Right atrium auricular region (tissue), 2 donors: Measurements from ENCODE around the gene RPP38. TPM values are rescaled to one million over a fixed set of nuclear protein-coding genes. Genes with fewer than 3 reads are reported as not detected.

ENCODE experiments used
- DNase-seq: peaks from one replicate; pipeline ENCODE4 v3.0.0-alpha.2; 2019; ENCODE audit warnings: low spot score
- H3K27ac ChIP-seq, 2 donors: fragments of 200-600 bp; sonication (generic); 1 replicate in 1 of 2; 2 replicates in 1 of 2; pipeline ENCODE4 v1.5.1; 2016 to 2019
- H3K27me3 ChIP-seq, 2 donors: fragments of 200-600 bp; sonication (generic); one replicate each; pipeline versions ENCODE4 v1.5.1 to v1.6.0; 2017 to 2019
- H3K36me3 ChIP-seq: fragments of 200-600 bp; sonication (generic); one replicate; pipeline ENCODE4 v1.5.1; 2016
- H3K4me1 ChIP-seq, 2 donors: fragments of 200-600 bp; sonication (generic); one replicate each; pipeline versions ENCODE4 v1.5.1 to v1.6.0; 2017 to 2019
- H3K4me3 ChIP-seq, 2 donors: fragments of 200-600 bp; sonication (generic); 1 replicate in 1 of 2; 2 replicates in 1 of 2; pipeline ENCODE4 v1.5.1; 2017 to 2019; ENCODE audit warnings: mild to moderate bottlenecking in 1 of 2, moderate library complexity in 1 of 2
- H3K9me3 ChIP-seq, 2 donors: fragments of 200-600 bp; sonication (generic); one replicate each; pipeline ENCODE4 v1.5.1; 2019
- total RNA-seq, 2 donors: library from RNA; depleted of rRNA; stranded (reverse); fragments of >200 nt; gene quantifications; one replicate each; pipeline ENCODE4 v1.1.0, GENCODE V29; 2016
- TF ChIP-seq, protein P1 (sequence below), 2 donors: fragments of 200-600 bp; sonication (generic); IDR thresholded peaks; one replicate each; pipeline ENCODE4 v1.5.1; 2019; ENCODE audit warnings: antibody characterized with exemption in 2 of 2

RPP38 gene, protein sequence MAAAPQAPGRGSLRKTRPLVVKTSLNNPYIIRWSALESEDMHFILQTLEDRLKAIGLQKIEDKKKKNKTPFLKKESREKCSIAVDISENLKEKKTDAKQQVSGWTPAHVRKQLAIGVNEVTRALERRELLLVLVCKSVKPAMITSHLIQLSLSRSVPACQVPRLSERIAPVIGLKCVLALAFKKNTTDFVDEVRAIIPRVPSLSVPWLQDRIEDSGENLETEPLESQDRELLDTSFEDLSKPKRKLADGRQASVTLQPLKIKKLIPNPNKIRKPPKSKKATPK
- 10 to 100 TPM; 11.5 to 12.3 TPM for total RNA-seq

- DNase-seq = peak; percentile 97
- no peaks in the 10 kb centered on the region for H3K36me3 ChIP-seq
- TF ChIP-seq, protein P1, sequence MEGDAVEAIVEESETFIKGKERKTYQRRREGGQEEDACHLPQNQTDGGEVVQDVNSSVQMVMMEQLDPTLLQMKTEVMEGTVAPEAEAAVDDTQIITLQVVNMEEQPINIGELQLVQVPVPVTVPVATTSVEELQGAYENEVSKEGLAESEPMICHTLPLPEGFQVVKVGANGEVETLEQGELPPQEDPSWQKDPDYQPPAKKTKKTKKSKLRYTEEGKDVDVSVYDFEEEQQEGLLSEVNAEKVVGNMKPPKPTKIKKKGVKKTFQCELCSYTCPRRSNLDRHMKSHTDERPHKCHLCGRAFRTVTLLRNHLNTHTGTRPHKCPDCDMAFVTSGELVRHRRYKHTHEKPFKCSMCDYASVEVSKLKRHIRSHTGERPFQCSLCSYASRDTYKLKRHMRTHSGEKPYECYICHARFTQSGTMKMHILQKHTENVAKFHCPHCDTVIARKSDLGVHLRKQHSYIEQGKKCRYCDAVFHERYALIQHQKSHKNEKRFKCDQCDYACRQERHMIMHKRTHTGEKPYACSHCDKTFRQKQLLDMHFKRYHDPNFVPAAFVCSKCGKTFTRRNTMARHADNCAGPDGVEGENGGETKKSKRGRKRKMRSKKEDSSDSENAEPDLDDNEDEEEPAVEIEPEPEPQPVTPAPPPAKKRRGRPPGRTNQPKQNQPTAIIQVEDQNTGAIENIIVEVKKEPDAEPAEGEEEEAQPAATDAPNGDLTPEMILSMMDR (IDR thresholded peaks at IDR 0.05) = no peak
Observed at GRCh38 chr10:15097011-15097812, at the start of gene RPP38. Gene RPP38, plus strand, starts transcription at chr10:15097355. Its CDS starts 5,960 bp downstream, at chr10:15103315.

GRCh38 chr10:15049533-15049932 lies 47.6 kb upstream of the RPP38 start:
- no peaks in the 10 kb centered on the region for H3K9me3 ChIP-seq
- H3K27ac ChIP-seq = no peak overlapping the region
- TF ChIP-seq, protein P1 (IDR thresholded peaks at IDR 0.05) = no peak
- no peak overlapping the region for H3K4me3 ChIP-seq
- H3K4me1 ChIP-seq = no peaks in the 10 kb centered on the region
- H3K36me3 ChIP-seq = no peaks in the 10 kb centered on the region
- no peaks in the 10 kb centered on the region for H3K27me3 ChIP-seq
- DNase-seq = no peak

More at GRCh38 chr10:15097011-15097812, at the start of gene RPP38:
- peak within 1 kb of the TSS; percentile 86 to 93 for H3K4me3 ChIP-seq
- no peaks in the 10 kb centered on the region for H3K9me3 ChIP-seq
- no peaks in the 10 kb centered on the region for H3K27me3 ChIP-seq
- H3K27ac ChIP-seq = peak within 1 kb of the TSS; percentile 96
- peaks cover 0 to 25% of the 10 kb centered on the region in 2 donors for H3K4me1 ChIP-seq

DNA sequence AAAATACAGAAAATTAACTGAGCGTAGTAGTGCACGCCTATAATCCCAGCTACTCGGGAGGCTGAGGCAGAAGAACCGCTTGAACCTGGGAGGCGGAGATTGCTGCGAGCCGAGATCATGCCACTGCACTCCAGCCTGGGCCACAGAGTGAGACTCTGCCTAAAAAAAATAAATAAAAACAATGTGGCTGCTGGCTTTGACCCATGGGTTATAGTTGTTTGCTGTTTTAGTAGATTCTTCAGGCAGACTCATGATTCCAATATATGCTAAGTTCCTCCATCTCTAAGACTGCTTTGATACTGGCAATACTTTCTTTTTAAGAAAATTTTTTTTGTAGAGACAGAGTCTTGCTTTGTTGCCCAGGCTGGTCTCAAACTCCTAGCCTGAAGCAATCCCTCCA lies 45.0 kb upstream of the RPP38 start:
- Histone ChIP-seq H3K27ac (no peak overlapping the region), H3K4me1 (no peaks in the 10 kb centered on the region), H3K27me3 (no peaks in the 10 kb centered on the region), H3K4me3 (no peak overlapping the region), H3K36me3 (no peaks in the 10 kb centered on the region), H3K9me3 (no peaks in the 10 kb centered on the region)
- no peak for DNase-seq
- TF ChIP-seq, protein P1 (IDR thresholded peaks at IDR 0.05) = no peak

GRCh38 chr10:15053061-15053460 lies 44.1 kb upstream of the RPP38 start:
- no peaks in the 10 kb centered on the region for H3K4me1 ChIP-seq
- no peaks in the 10 kb centered on the region for H3K36me3 ChIP-seq
- no peaks in the 10 kb centered on the region for H3K27me3 ChIP-seq
- TF ChIP-seq, protein P1 (IDR thresholded peaks at IDR 0.05) = no peak
- H3K9me3 ChIP-seq = no peaks in the 10 kb centered on the region
- no peak overlapping the region for H3K4me3 ChIP-seq
- no peak overlapping the region for H3K27ac ChIP-seq
- DNase-seq = no peak

DNA sequence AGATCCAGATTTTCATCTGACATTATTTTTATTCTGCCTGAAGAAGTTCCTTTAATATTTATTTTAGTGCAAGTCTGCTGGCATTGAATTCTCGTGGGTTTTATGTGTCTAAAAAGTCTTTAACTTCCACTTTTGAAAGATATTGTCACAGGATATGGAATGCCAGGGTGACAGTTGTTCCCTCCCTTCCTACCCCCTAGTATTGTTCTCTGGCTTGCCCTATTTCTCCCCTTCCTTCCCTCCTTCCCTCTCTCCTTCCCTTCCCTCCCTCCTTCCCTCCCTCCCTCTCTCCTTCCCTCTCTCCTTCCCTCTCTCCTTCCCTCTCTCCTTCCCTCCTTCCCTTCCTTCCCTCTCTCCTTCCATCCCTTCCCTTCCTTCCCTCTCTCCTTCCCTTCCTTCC lies 38.5 kb upstream of the RPP38 start:
- Histone ChIP-seq H3K9me3 (peaks cover 0 to 17% of the 10 kb centered on the region in 2 donors), H3K4me1 (no peaks in the 10 kb centered on the region), H3K27me3 (no peaks in the 10 kb centered on the region), H3K36me3 (no peaks in the 10 kb centered on the region), H3K27ac (no peak overlapping the region), H3K4me3 (no peak overlapping the region)
- DNase-seq = no peak
- TF ChIP-seq, protein P1 (IDR thresholded peaks at IDR 0.05) = no peak
